HCT116 (cell line): ENCODE data around the gene AGAP1. TPM values are rescaled to one million over a fixed set of nuclear protein-coding genes. Genes with fewer than 3 reads are reported as not detected.

Experiments used
- ATAC-seq: fragments of 200-7000 bp; cut with Tn5 transposase; 2 replicates; pipeline ENCODE4 v1.9.1; 2020; ENCODE audit warnings: mild to moderate bottlenecking, moderate library complexity
- BruUV-seq: library from RNA; stranded (reverse); fragments of 400-500 nt; replicated peaks from 2 replicates; lab custom pipeline; 2021; lab: Mats Ljungman, UMichigan
- CTCF ChIA-PET: fragments of 300-600 bp; sonication (Branson Sonifier 250); formaldehyde crosslinking; loops from one replicate; lab custom pipeline; 2021; ENCODE audit warnings: antibody characterized with exemption; lab: Charles Lee
- POLR2A ChIA-PET: fragments of 300-600, 350-600 bp; sonication (Branson Sonifier 250); formaldehyde crosslinking; loops from one replicate; lab custom pipeline; 2021; ENCODE audit warnings: antibody characterized with exemption; lab: Charles Lee
- RAD21 ChIA-PET, 2 experiments: fragments of 300-600 bp; sonication (Branson Sonifier 250); formaldehyde crosslinking; loops; one replicate each; lab custom pipeline; 2023; ENCODE audit warnings: low total read pairs in 2 of 2; ENCODE audit not compliant: uncharacterized antibody in 2 of 2, unreplicated experiment in 2 of 2, low non-redundant PET in 1 of 2; lab: Charles Lee
- DNase-seq: peaks from one replicate; pipeline ENCODE4 v3.0.0-alpha.2; 2010; ENCODE audit warnings: low read depth, low spot score
- H2AFZ ChIP-seq: fragments of 200-600 bp; shearing (Covaris generic), sonication (generic); 2 replicates; pipeline ENCODE4 v1.6.1; 2017; ENCODE audit warnings: low read depth, mixed run types, mixed read lengths, antibody characterized with exemption, low read length; ENCODE audit not compliant: poor library complexity, severe bottlenecking
- H3K27ac ChIP-seq: 2 replicates; pipeline ENCODE4 v1.5.1; 2012; ENCODE audit warnings: low read depth, low read length
- H3K27me3 ChIP-seq: fragments of 200-600 bp; sonication (generic); 2 replicates; pipeline ENCODE4 v1.6.1; 2016; ENCODE audit warnings: mixed run types, low read length, mixed read lengths; ENCODE audit not compliant: insufficient read depth
- H3K36me3 ChIP-seq, 2 experiments: fragments of 200-500 bp in 1 of 2; fragments of 200-600 bp in 1 of 2; sonication (Bioruptor generic) in 1 of 2; sonication (generic) in 1 of 2; 2 replicates each; pipeline versions ENCODE4 v1.5.1 to v1.6.1; 2014 to 2016; ENCODE audit warnings: low read length in 2 of 2, inconsistent platforms in 1 of 2, mixed read lengths in 1 of 2, mixed run types in 1 of 2; ENCODE audit not compliant: insufficient read depth in 2 of 2, control insufficient read depth in 1 of 2
- H3K4me1 ChIP-seq, 2 experiments: fragments of 200-600 bp in 1 of 2; sonication (generic) in 1 of 2; 2 replicates each; pipeline versions ENCODE4 v1.5.1 to v1.6.1; 2012 to 2017; ENCODE audit warnings: low read length in 2 of 2, inconsistent platforms in 1 of 2, mild to moderate bottlenecking in 1 of 2, mixed read lengths in 1 of 2, mixed run types in 1 of 2, moderate library complexity in 1 of 2; ENCODE audit not compliant: insufficient read depth in 2 of 2, control insufficient read depth in 1 of 2
- H3K4me2 ChIP-seq: fragments of 200-600 bp; sonication (generic); 2 replicates; pipeline ENCODE4 v1.6.1; 2017; ENCODE audit warnings: mixed run types, low read length, mixed read lengths
- H3K4me3 ChIP-seq, 2 experiments: fragments of 200-600 bp in 1 of 2; sonication (generic) in 1 of 2; replicated peaks in 1 of 2; 2 replicates each; pipeline ENCODE4 v1.5.1; 2011 to 2016; ENCODE audit warnings: low read length in 2 of 2, control low read depth in 1 of 2, low read depth in 1 of 2, mild to moderate bottlenecking in 1 of 2, mixed read lengths in 1 of 2, mixed run types in 1 of 2
- H3K79me2 ChIP-seq: fragments of 200-600 bp; sonication (generic); 2 replicates; pipeline ENCODE4 v1.6.1; 2017; ENCODE audit warnings: mild to moderate bottlenecking, mixed run types, low read length, moderate library complexity, mixed read lengths; ENCODE audit not compliant: insufficient read depth
- H3K9ac ChIP-seq: fragments of 200-600 bp; sonication (generic); 2 replicates; pipeline ENCODE4 v1.6.1; 2016; ENCODE audit warnings: low read length, mixed read lengths
- H3K9me2 ChIP-seq: fragments of 200-600 bp; sonication (generic), shearing (Covaris generic); 2 replicates; pipeline ENCODE4 v1.6.1; 2017; ENCODE audit warnings: mixed run types, mild to moderate bottlenecking, moderate library complexity; ENCODE audit not compliant: insufficient read depth
- H3K9me3 ChIP-seq, 2 experiments: fragments of 200-500 bp in 1 of 2; fragments of 200-600 bp in 1 of 2; sonication (Bioruptor generic) in 1 of 2; sonication (generic) in 1 of 2; 2 replicates each; pipeline ENCODE4 v1.6.1; 2014 to 2017; ENCODE audit warnings: low read length in 2 of 2, mixed read lengths in 2 of 2, inconsistent platforms in 1 of 2, low read depth in 1 of 2, mild to moderate bottlenecking in 1 of 2, mixed run types in 1 of 2, moderate library complexity in 1 of 2; ENCODE audit not compliant: control insufficient read depth in 1 of 2, insufficient read depth in 1 of 2
- H4K20me1 ChIP-seq: fragments of 200-600 bp; sonication (generic), shearing (Covaris generic); 2 replicates; pipeline ENCODE4 v1.6.1; 2017; ENCODE audit warnings: mixed run types, mild to moderate bottlenecking, moderate library complexity; ENCODE audit not compliant: insufficient read depth
- ATF3 ChIP-seq: IDR thresholded peaks from 2 replicates; pipeline ENCODE4 v1.6.1; 2012
- CEBPB ChIP-seq: IDR thresholded peaks from 2 replicates; pipeline ENCODE4 v1.6.1; 2012; ENCODE audit warnings: low read depth
- CTCF ChIP-seq, 3 experiments: fragments of 200-600 bp in 1 of 3; sonication (generic) in 1 of 3; IDR thresholded peaks in 2 of 3; conservative IDR thresholded peaks in 1 of 3; 2 replicates each; pipeline ENCODE4 v1.5.1; 2012 to 2017; ENCODE audit warnings: low read depth in 2 of 3, low read length in 2 of 3, antibody characterized with exemption in 1 of 3, borderline replicate concordance in 1 of 3, control low read depth in 1 of 3, mild to moderate bottlenecking in 1 of 3, mixed read lengths in 1 of 3, mixed run types in 1 of 3, moderate library complexity in 1 of 3; ENCODE audit not compliant: insufficient read depth in 1 of 3
- EGR1 ChIP-seq: IDR thresholded peaks from 2 replicates; pipeline ENCODE4 v1.6.1; 2012; ENCODE audit warnings: low read depth
- ELF1 ChIP-seq: IDR thresholded peaks from 2 replicates; pipeline ENCODE4 v1.6.1; 2012; ENCODE audit warnings: low read depth, borderline replicate concordance
- EZH2phosphoT487 ChIP-seq: fragments of 200-600 bp; IDR thresholded peaks from 2 replicates; pipeline ENCODE4 v1.6.1; 2018; ENCODE audit warnings: antibody characterized with exemption, borderline replicate concordance
- FOSL1 ChIP-seq: IDR thresholded peaks from 2 replicates; pipeline ENCODE4 v1.6.1; 2012; ENCODE audit warnings: low read depth
- JUND ChIP-seq: IDR thresholded peaks from 2 replicates; pipeline ENCODE4 v1.6.1; 2012
- MAX ChIP-seq: IDR thresholded peaks from 2 replicates; pipeline ENCODE4 v1.6.1; 2012
- POLR2AphosphoS5 ChIP-seq: IDR thresholded peaks from 2 replicates; pipeline ENCODE4 v1.6.1; 2011; ENCODE audit warnings: mild to moderate bottlenecking, low read depth, low read length, moderate library complexity
- REST ChIP-seq: IDR thresholded peaks from 2 replicates; pipeline ENCODE4 v1.6.1; 2012; ENCODE audit warnings: low read depth
- SIN3A ChIP-seq: IDR thresholded peaks from 2 replicates; pipeline ENCODE4 v1.6.1; 2012; ENCODE audit warnings: low read depth
- TCF7L2 ChIP-seq: IDR thresholded peaks from 2 replicates; pipeline ENCODE4 v1.7.0; 2011; ENCODE audit warnings: borderline replicate concordance, inconsistent platforms; ENCODE audit not compliant: insufficient read depth, insufficient read length; ENCODE audit errors: extremely low read depth
- ZFX ChIP-seq: fragments of 450-650 bp; IDR thresholded peaks from 2 replicates; pipeline ENCODE4 v1.6.1; 2017
- ZNF274 ChIP-seq: fragments of 200-500 bp; sonication (Bioruptor generic); IDR thresholded peaks from 2 replicates; pipeline ENCODE4 v1.6.1; 2014; ENCODE audit warnings: mild to moderate bottlenecking, low read depth, low read length, inconsistent platforms
- intact Hi-C: fragments of 100-400 bp; cut with micrococcal nuclease; formaldehyde crosslinking; loops from 2 replicates; pipeline ENCODE4 v1.10.0; 2022
- total RNA-seq: library from RNA; stranded (reverse); gene quantifications from one replicate; pipeline ENCODE4 v1.2.1, GENCODE V29; 2021; ENCODE audit not compliant: unreplicated experiment

The AGAP1 gene
- total RNA-seq, 1 experiment from 2014 or later, result 43.8 TPM

- H3K27me3 ChIP-seq, result no peaks in the 10 kb centered on the region
- H3K4me1 ChIP-seq, result no peaks in the 10 kb centered on the region
- H3K9me3 ChIP-seq, result no peaks in the 10 kb centered on the region
- ATAC-seq, result no peak
- intact Hi-C loops, result no loop called here
- ChIA-PET CTCF (no interaction called here), RAD21 (no interaction called here), POLR2A (no interaction called here)
- no peak overlapping the region for H3K4me3 ChIP-seq
- no peaks in the 10 kb centered on the region for H3K9me2 ChIP-seq
- no peak overlapping the region for H3K4me2 ChIP-seq
- TF ChIP-seq FOSL1 (no peak), CEBPB (no peak), REST (no peak), EZH2phosphoT487 (no peak), ZNF274 (no peak), JUND (no peak), ELF1 (no peak), TCF7L2 (no peak), CTCF (IDR thresholded peaks at IDR 0.05 in 2 of 3, conservative IDR thresholded peaks at IDR 0.05 in 1 of 3; ENCODE audit: borderline replicate concordance in 1 of 3, insufficient read depth in 1 of 3, low read depth in 2 of 3, low read length in 2 of 3) (no peak), POLR2AphosphoS5 (no peak), MAX (no peak), SIN3A (no peak), ZFX (no peak), ATF3 (no peak), EGR1 (no peak)
- H3K79me2 ChIP-seq, result peaks cover 80% of the 10 kb centered on the region
- no peaks in the 10 kb centered on the region for H3K36me3 ChIP-seq
- H3K27ac ChIP-seq, result no peak overlapping the region
- no TSS peak for BruUV-seq
- no peak for DNase-seq
- H3K9ac ChIP-seq, result no peak overlapping the region
- no peak overlapping the region for H2AFZ ChIP-seq
- H4K20me1 ChIP-seq, result peaks cover 9% of the 10 kb centered on the region; the same call in 1 of the 2 replicates
These were observed 106.6 kb downstream of the AGAP1 start for GRCh38 chr2:235600406-235600805.
